T-cell (primary cell): ENCODE measurements around the gene C16orf96. TPM values are rescaled to one million over a fixed set of nuclear protein-coding genes. Genes with fewer than 3 reads are reported as not detected.

Source experiments
- ATAC-seq, 4 experiments: fragments of 200-7000 bp in 3 of 4; fragments of 150-1000 bp in 1 of 4; cut with Tn5 transposase; replicated peaks in 1 of 4; 1 replicate in 3 of 4; 2 replicates in 1 of 4; pipeline ENCODE4 v1.10.0; 2021; ENCODE audit warnings: moderate library complexity in 3 of 4, mild to moderate bottlenecking in 2 of 4, moderate number of reproducible peaks in 1 of 4
- CTCF ChIA-PET, 2 donors: fragments of 300-600 bp; sonication (Branson Sonifier 250); formaldehyde crosslinking; loops; one replicate each; lab custom pipeline; 2022; ENCODE audit warnings: antibody characterized with exemption in 2 of 2; lab: Charles Lee
- POLR2A ChIA-PET, 2 donors: fragments of 300-600 bp; sonication (Branson Sonifier 250); formaldehyde crosslinking; loops; one replicate each; lab custom pipeline; 2022; ENCODE audit warnings: antibody characterized with exemption in 2 of 2; lab: Charles Lee
- DNase-seq, 35 experiments: peaks; one replicate each; pipeline versions ENCODE4 v3.0.0 to v3.0.0-alpha.2; 2013 to 2023
- H3K27ac ChIP-seq: one replicate; pipeline ENCODE4 v1.5.1; 2013; ENCODE audit warnings: low read length
- H3K27me3 ChIP-seq, 2 experiments: replicated peaks in 1 of 2; 1 replicate in 1 of 2; 2 replicates in 1 of 2; pipeline versions ENCODE4 v1.6.1 to v1.7.0; 2013; ENCODE audit warnings: low read length in 1 of 2, mixed read lengths in 1 of 2; ENCODE audit not compliant: control insufficient read depth in 2 of 2, insufficient read depth in 2 of 2; ENCODE audit errors: extremely low read depth in 1 of 2
- H3K36me3 ChIP-seq, 2 donors: 1 replicate in 1 of 2; 2 replicates in 1 of 2; pipeline versions ENCODE4 v1.6.1 to v1.7.0; 2013; ENCODE audit warnings: low read length in 1 of 2; ENCODE audit not compliant: control insufficient read depth in 2 of 2, insufficient read depth in 1 of 2; ENCODE audit errors: extremely low read depth in 1 of 2
- H3K4me1 ChIP-seq, 2 experiments: 1 replicate in 1 of 2; 2 replicates in 1 of 2; pipeline versions ENCODE4 v1.6.1 to v1.7.0; 2013; ENCODE audit warnings: low read length in 2 of 2, mixed read lengths in 1 of 2; ENCODE audit not compliant: insufficient read depth in 2 of 2, control insufficient read depth in 1 of 2; ENCODE audit errors: extremely low read depth in 1 of 2
- H3K4me3 ChIP-seq, 2 donors: 1 replicate in 1 of 2; 2 replicates in 1 of 2; pipeline versions ENCODE4 v1.5.1 to v1.7.0; 2013; ENCODE audit warnings: mild to moderate bottlenecking in 2 of 2, low read length in 1 of 2, moderate library complexity in 1 of 2; ENCODE audit not compliant: control insufficient read depth in 1 of 2; ENCODE audit errors: extremely low read depth in 1 of 2
- H3K9me3 ChIP-seq: 2 replicates; pipeline ENCODE4 v1.7.0; 2013
- H3K27ac Mint-ChIP-seq, 2 donors: one replicate each; pipeline ENCODE4 v1.8.0; 2020 to 2021; ENCODE audit warnings: mild to moderate bottlenecking in 2 of 2, mixed read lengths in 2 of 2
- H3K27me3 Mint-ChIP-seq, 2 donors: one replicate each; pipeline ENCODE4 v1.8.0; 2021 to 2022; ENCODE audit warnings: mixed read lengths in 2 of 2
- H3K36me3 Mint-ChIP-seq: one replicate; pipeline ENCODE4 v1.8.0; 2021; ENCODE audit warnings: mixed read lengths
- H3K4me1 Mint-ChIP-seq, 3 donors: one replicate each; pipeline ENCODE4 v1.8.0; 2020 to 2022; ENCODE audit warnings: mixed read lengths in 3 of 3, mild to moderate bottlenecking in 1 of 3
- H3K4me3 Mint-ChIP-seq, 3 donors: one replicate each; pipeline ENCODE4 v1.8.0; 2020 to 2022; ENCODE audit warnings: mild to moderate bottlenecking in 3 of 3, mixed read lengths in 3 of 3, moderate library complexity in 3 of 3
- H3K9me3 Mint-ChIP-seq, 3 donors: one replicate each; pipeline ENCODE4 v1.8.0; 2020 to 2022; ENCODE audit warnings: mixed read lengths in 3 of 3
- WGBS: methylation state at CpG from one replicate; pipeline ENCODE4 v1.1.5; 2013; ENCODE audit warnings: missing lambda C conversion rate; ENCODE audit not compliant: insufficient coverage; 5-methylcytosine and 5-hydroxymethylcytosine counted together
- total RNA-seq, 35 experiments: library from RNA in 6 of 35; stranded (reverse) in 6 of 35; fragments of 120-200 nt in 1 of 35; gene quantifications; one replicate each; pipeline versions ENCODE4 v1.2.1 to v1.2.4 and lab custom pipeline; 2013 to 2026

C16orf96 gene
- total RNA-seq, 5 donors from 2014 or later (not counting 1 experiment from before 2014, with no cell fraction given) = 0.30 to 0.66 (median 0.50) TPM

DNA sequence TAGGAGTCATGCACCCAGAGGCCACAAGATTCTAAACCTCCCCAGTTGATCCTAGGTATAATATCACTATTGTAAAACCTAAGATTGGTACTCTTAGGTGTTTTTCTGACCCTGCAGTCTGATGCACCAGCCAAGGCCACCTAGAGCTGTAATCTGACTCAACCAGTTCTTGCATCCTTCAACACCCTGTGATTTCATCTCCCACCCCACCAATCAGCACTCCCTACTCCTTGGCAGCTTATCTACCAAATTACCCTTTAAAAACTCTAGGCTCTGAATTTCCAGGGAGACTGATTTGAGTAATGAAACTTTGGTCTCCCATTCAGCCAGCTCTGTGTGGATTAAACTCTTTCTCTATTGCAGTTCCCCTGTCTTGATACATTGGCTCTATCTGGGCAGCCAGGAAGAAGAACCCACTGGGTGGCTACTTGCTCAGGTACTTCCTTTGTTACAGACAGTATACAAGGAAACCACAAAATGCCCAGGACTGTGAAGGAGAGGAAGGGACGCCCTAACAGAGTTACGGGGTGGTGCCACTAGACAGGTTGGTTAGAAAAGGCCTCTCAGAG lies 16.3 kb upstream of the C16orf96 start:
- Histone ChIP-seq H3K36me3 (no peaks in the 10 kb centered on the region), H3K27me3 (peaks cover 0 to 2% of the 10 kb centered on the region in 2 experiments), H3K9me3 (no peaks in the 10 kb centered on the region), H3K27ac (no peak overlapping the region), H3K4me3 (no peak overlapping the region), H3K4me1 (peaks cover 22 to 28% of the 10 kb centered on the region in 2 experiments)
- ATAC-seq (no peak), DNase-seq (no peak)
- WGBS = 76% methylated on average over 2 of the region's 2 CpGs
- peak overlapping the region in 2 of 3 donors; percentile 4 to 53 for H3K4me3 Mint-ChIP-seq
- peaks cover 28 to 35% (median 29%) of the 10 kb centered on the region in 3 donors for H3K4me1 Mint-ChIP-seq
- ChIA-PET CTCF (interaction anchor here in 1 of 2 donors (0.6 kb wide), 1 partner anchor 46 kb away, joined by 3 read pairs; no protein-coding TSS in a partner anchor), POLR2A (interaction anchor here in 1 of 2 donors (1.0 to 1.3 kb wide), 2 partner anchors 8 to 62 kb away, joined by 3 to 4 read pairs; no protein-coding TSS in a partner anchor)
- H3K27ac Mint-ChIP-seq = peak overlapping the region in 1 of 2 donors; percentile 5
- H3K36me3 Mint-ChIP-seq = no peaks in the 10 kb centered on the region
- no peaks in the 10 kb centered on the region for H3K27me3 Mint-ChIP-seq
- peaks cover 3 to 5% (median 3%) of the 10 kb centered on the region in 3 donors for H3K9me3 Mint-ChIP-seq

DNA sequence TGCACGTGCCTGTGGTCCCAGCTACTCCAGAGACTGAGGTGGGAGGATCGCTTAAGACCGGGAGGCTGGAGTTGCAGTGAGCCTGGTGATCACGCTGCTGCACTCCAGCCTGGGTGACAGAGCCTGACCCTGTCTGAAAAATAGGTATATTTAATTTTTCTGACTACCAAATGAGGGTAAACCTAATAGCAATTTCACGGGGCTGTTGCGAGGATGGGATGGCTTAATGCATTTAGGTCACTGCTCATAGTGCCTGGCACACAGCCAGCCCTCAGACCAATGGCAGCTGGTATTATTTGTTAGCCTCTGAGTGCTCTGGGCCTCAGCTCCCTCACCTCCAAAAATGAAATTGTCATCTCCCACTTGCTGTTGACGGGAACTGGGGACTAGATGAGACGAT lies 11.7 kb upstream of the C16orf96 start:
- H3K9me3 ChIP-seq = no peaks in the 10 kb centered on the region
- H3K27me3 ChIP-seq = no peaks in the 10 kb centered on the region
- ChIA-PET CTCF (interaction anchor here (0.6 to 1.0 kb wide), 2 partner anchors 19 to 258 kb away, joined by 3 to 4 read pairs; no protein-coding TSS in a partner anchor), POLR2A (no interaction called here)
- H3K4me1 Mint-ChIP-seq = peaks cover 0 to 7% (median 6%) of the 10 kb centered on the region in 3 donors
- H3K9me3 Mint-ChIP-seq = peaks cover 3 to 5% (median 3%) of the 10 kb centered on the region in 3 donors
- no peak for DNase-seq
- 100% methylated on average over 2 of the region's 8 CpGs for WGBS
- H3K4me3 Mint-ChIP-seq = no peak overlapping the region
- H3K27me3 Mint-ChIP-seq = no peaks in the 10 kb centered on the region
- ATAC-seq = no peak
- no peak overlapping the region for H3K27ac ChIP-seq
- H3K27ac Mint-ChIP-seq = no peak overlapping the region
- no peaks in the 10 kb centered on the region for H3K36me3 ChIP-seq
- no peaks in the 10 kb centered on the region for H3K36me3 Mint-ChIP-seq
- H3K4me1 ChIP-seq = peaks cover 0 to 11% of the 10 kb centered on the region in 2 experiments
- H3K4me3 ChIP-seq = no peak overlapping the region

DNA sequence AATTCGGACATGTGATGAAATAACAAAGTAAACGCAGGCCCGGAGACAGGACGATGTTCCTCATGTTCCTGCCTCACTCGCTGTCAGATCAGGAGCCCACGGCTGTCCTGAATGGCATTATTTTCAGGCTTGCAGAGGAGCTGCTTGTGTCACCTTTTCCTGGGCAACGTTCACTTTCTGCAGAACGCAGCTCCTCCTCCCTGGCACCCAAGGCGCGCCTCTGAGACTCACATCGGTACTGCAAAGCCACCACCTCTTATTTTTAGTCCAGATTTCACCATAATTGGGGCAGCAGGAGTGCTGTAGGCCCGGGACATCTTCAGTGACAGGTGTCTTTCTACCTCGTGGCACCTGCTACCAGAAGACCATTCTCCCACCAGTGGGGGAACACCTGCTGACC lies 8.0 kb upstream of the C16orf96 start:
- Histone ChIP-seq H3K27me3 (no peaks in the 10 kb centered on the region), H3K36me3 (no peaks in the 10 kb centered on the region), H3K27ac (no peak overlapping the region), H3K9me3 (no peaks in the 10 kb centered on the region), H3K4me3 (no peak overlapping the region), H3K4me1 (peaks cover 0 to 11% of the 10 kb centered on the region in 2 experiments)
- H3K27me3 Mint-ChIP-seq = no peaks in the 10 kb centered on the region
- DNase-seq = no peak
- ChIA-PET POLR2A (interaction anchor here (0.6 to 1.5 kb wide), 6 partner anchors 9 to 208 kb away, joined by 3 to 6 read pairs (median 3); no protein-coding TSS in a partner anchor), CTCF (interaction anchor here (0.6 to 2.7 kb wide), 16 partner anchors 8 to 290 kb away, joined by 3 to 39 read pairs (median 4); partner anchors contain the start of genes C16orf96 (in 1 of the 2) and CDIP1 (in 1 of the 2))
- H3K4me3 Mint-ChIP-seq = no peak overlapping the region
- no peaks in the 10 kb centered on the region for H3K9me3 Mint-ChIP-seq
- WGBS = 92% methylated on average over 13 of the region's 13 CpGs
- H3K4me1 Mint-ChIP-seq = peaks cover 0 to 7% (median 6%) of the 10 kb centered on the region in 3 donors
- ATAC-seq = no peak
- H3K36me3 Mint-ChIP-seq = no peaks in the 10 kb centered on the region
- no peak overlapping the region for H3K27ac Mint-ChIP-seq

DNA sequence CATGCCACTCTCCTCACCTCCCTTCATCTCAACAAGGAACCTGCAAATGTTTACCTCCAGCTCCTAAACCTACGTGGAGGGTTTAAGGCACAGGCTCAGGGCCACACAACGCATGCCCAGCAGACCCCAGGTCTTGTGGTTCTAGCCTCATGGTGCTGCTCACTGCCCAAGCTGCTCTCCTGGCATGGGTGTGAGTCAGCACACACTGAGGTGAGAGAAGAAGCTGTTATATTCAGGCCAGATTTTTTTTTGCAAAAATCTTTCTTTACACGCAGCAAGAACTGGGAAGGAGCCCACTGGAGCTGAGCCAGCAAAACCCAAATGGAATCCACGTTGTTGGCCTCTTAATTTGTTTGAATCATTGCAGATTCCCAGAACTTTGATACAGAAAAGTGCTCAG lies 5.5 kb upstream of the C16orf96 start:
- H3K36me3 ChIP-seq = no peaks in the 10 kb centered on the region
- H3K4me1 ChIP-seq = peaks cover 0 to 11% of the 10 kb centered on the region in 2 experiments
- 52% methylated on average over 4 of the region's 4 CpGs for WGBS
- H3K9me3 ChIP-seq = no peaks in the 10 kb centered on the region
- POLR2A ChIA-PET = interaction anchor here in 1 of 2 donors (0.5 kb wide), 1 partner anchor 112 kb away, joined by 5 read pairs; no protein-coding TSS in a partner anchor
- peaks cover 0 to 7% (median 6%) of the 10 kb centered on the region in 3 donors for H3K4me1 Mint-ChIP-seq
- peaks cover 0 to 8% of the 10 kb centered on the region in 2 experiments for H3K27me3 ChIP-seq
- no peak overlapping the region for H3K4me3 Mint-ChIP-seq
- CTCF ChIA-PET = interaction anchor here (0.6 to 1.2 kb wide), 4 partner anchors 33 to 132 kb away, joined by 3 to 6 read pairs (median 3); no protein-coding TSS in a partner anchor
- no peaks in the 10 kb centered on the region for H3K36me3 Mint-ChIP-seq
- H3K9me3 Mint-ChIP-seq = no peaks in the 10 kb centered on the region
- H3K27ac ChIP-seq = no peak overlapping the region
- H3K27me3 Mint-ChIP-seq = no peaks in the 10 kb centered on the region
- DNase-seq = no peak
- no peak overlapping the region for H3K27ac Mint-ChIP-seq
- no peak for ATAC-seq
- H3K4me3 ChIP-seq = no peak overlapping the region

DNA sequence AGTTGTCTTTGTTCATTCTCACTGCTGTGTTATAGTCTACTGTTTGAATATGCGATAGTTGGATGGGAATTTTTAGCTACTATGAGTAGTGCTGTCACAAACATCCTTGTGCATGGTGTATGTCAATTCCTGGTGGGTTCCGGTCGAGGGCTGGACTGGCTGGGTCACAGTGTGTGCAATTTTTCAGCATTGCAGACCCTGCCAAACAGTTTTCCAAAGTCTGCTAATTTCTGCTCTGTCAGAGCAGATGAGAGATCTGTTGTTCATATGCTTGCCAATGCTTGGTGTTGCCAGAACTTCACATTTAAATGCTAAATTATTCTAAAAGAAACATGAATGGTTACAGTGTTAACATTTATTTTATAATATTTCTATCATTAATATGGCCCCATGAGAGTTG lies 3.6 kb upstream of the C16orf96 start:
- WGBS = 75% methylated on average over 2 of the region's 3 CpGs
- DNase-seq (no peak), ATAC-seq (no peak)
- H3K4me3 Mint-ChIP-seq = no peak overlapping the region
- no peaks in the 10 kb centered on the region for H3K27me3 Mint-ChIP-seq
- Histone ChIP-seq H3K27me3 (peaks cover 0 to 11% of the 10 kb centered on the region in 2 experiments), H3K36me3 (no peaks in the 10 kb centered on the region), H3K27ac (no peak overlapping the region), H3K4me3 (no peak overlapping the region), H3K9me3 (no peaks in the 10 kb centered on the region), H3K4me1 (peaks cover 0 to 11% of the 10 kb centered on the region in 2 experiments)
- H3K27ac Mint-ChIP-seq = no peak overlapping the region
- CTCF ChIA-PET = no interaction called here
- POLR2A ChIA-PET = no interaction called here
- H3K4me1 Mint-ChIP-seq = peaks cover 0 to 7% (median 6%) of the 10 kb centered on the region in 3 donors
- H3K9me3 Mint-ChIP-seq = no peaks in the 10 kb centered on the region
- H3K36me3 Mint-ChIP-seq = no peaks in the 10 kb centered on the region

DNA sequence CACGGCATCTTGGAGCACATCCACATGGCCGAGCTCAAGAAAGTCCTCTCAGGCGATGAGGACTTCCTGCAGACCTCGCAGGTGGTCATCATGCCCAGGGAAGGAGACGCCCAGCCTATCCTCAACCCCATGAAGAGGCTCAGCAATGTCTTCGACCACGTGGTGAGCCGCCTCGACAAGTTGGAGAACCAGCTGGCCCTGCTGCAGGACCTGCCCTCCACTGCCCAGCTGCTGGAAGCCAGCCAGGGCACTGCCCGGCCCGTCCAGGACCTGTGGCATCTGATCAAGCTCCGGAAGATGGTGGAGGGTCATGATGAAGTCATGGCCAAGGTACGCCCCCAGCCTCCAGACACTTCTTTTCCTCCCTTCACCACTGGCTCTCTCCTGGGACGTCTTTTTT lies 440 bp downstream of the C16orf96 start:
- Mint-ChIP-seq H3K27ac (no peak overlapping the region), H3K4me1 (no peaks in the 10 kb centered on the region), H3K27me3 (no peaks in the 10 kb centered on the region), H3K36me3 (no peaks in the 10 kb centered on the region), H3K4me3 (no peak overlapping the region), H3K9me3 (no peaks in the 10 kb centered on the region)
- ChIA-PET POLR2A (no interaction called here), CTCF (interaction anchor here (0.8 to 1.5 kb wide), 2 partner anchors 8 to 15 kb away, joined by 3 to 14 read pairs; no protein-coding TSS in a partner anchor)
- no peak overlapping the region for H3K27ac ChIP-seq
- H3K36me3 ChIP-seq = no peaks in the 10 kb centered on the region
- ATAC-seq (no peak), DNase-seq (no peak)
- H3K9me3 ChIP-seq = no peaks in the 10 kb centered on the region
- 93% methylated on average over 4 of the region's 14 CpGs for WGBS
- H3K27me3 ChIP-seq = peaks cover 0 to 18% of the 10 kb centered on the region in 2 experiments
- H3K4me1 ChIP-seq = no peaks in the 10 kb centered on the region
- no peak overlapping the region for H3K4me3 ChIP-seq
